Neutrophil (primary cell): Measurements from ENCODE around the gene PDRG1.

Experiments
- H3K27ac ChIP-seq: fragments of 200-600 bp; sonication (generic); 2 replicates; pipeline ENCODE4 v1.5.1; 2016; ENCODE audit warnings: mild to moderate bottlenecking, moderate library complexity
- H3K27me3 ChIP-seq: fragments of 200-600 bp; sonication (generic); 2 replicates; pipeline ENCODE4 v1.6.0; 2016; ENCODE audit warnings: mild to moderate bottlenecking
- H3K36me3 ChIP-seq: fragments of 200-600 bp; sonication (generic); 2 replicates; pipeline ENCODE4 v1.5.1; 2017
- H3K4me1 ChIP-seq, 2 experiments: fragments of 200-600 bp in 1 of 2; sonication (generic) in 1 of 2; 1 replicate in 1 of 2; 2 replicates in 1 of 2; pipeline versions ENCODE4 v1.5.1 to v1.6.1; 2013 to 2016; ENCODE audit warnings: low read depth in 1 of 2, low read length in 1 of 2, mild to moderate bottlenecking in 1 of 2, moderate library complexity in 1 of 2; ENCODE audit not compliant: control insufficient read depth in 1 of 2, insufficient read depth in 1 of 2
- H3K4me3 ChIP-seq, 2 experiments: fragments of 200-600 bp in 1 of 2; sonication (generic) in 1 of 2; 1 replicate in 1 of 2; 2 replicates in 1 of 2; pipeline ENCODE4 v1.5.1; 2013 to 2016; ENCODE audit warnings: low read depth in 1 of 2, low read length in 1 of 2, mild to moderate bottlenecking in 1 of 2, moderate library complexity in 1 of 2
- H3K9me3 ChIP-seq: fragments of 200-600 bp; sonication (generic); 2 replicates; pipeline ENCODE4 v1.5.1; 2016
- TF ChIP-seq, protein P1 (sequence below): fragments of 200-600 bp; sonication (generic); IDR thresholded peaks from 2 replicates; pipeline ENCODE4 v1.5.1; 2016; ENCODE audit warnings: antibody characterized with exemption

The PDRG1 gene

DNA sequence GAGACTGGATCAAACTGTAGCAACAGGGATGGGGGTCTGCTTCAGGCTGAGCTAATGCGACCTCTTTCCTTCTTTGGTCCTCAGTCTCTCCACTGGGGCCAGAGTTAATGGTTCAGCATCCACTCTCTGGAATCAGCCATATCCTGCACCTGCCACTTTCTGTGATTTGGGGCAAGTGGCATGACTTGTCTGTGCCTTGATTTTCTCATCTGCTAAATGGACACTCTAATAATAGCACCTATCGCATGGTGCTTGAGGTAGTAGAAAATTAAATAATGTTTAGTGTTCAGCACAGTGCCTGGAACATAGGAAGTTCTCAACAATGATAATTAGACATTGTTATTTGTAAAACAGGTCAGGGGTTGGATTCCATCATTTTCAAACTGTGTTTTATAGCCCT, 22.4 kb upstream of the PDRG1 start:
- Histone ChIP-seq H3K4me3 (no peak overlapping the region), H3K4me1 (no peaks in the 10 kb centered on the region), H3K36me3 (no peaks in the 10 kb centered on the region), H3K27me3 (peaks cover 50% of the 10 kb centered on the region), H3K9me3 (no peaks in the 10 kb centered on the region), H3K27ac (no peak overlapping the region)
- TF ChIP-seq, protein P1, sequence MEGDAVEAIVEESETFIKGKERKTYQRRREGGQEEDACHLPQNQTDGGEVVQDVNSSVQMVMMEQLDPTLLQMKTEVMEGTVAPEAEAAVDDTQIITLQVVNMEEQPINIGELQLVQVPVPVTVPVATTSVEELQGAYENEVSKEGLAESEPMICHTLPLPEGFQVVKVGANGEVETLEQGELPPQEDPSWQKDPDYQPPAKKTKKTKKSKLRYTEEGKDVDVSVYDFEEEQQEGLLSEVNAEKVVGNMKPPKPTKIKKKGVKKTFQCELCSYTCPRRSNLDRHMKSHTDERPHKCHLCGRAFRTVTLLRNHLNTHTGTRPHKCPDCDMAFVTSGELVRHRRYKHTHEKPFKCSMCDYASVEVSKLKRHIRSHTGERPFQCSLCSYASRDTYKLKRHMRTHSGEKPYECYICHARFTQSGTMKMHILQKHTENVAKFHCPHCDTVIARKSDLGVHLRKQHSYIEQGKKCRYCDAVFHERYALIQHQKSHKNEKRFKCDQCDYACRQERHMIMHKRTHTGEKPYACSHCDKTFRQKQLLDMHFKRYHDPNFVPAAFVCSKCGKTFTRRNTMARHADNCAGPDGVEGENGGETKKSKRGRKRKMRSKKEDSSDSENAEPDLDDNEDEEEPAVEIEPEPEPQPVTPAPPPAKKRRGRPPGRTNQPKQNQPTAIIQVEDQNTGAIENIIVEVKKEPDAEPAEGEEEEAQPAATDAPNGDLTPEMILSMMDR = no peak

DNA sequence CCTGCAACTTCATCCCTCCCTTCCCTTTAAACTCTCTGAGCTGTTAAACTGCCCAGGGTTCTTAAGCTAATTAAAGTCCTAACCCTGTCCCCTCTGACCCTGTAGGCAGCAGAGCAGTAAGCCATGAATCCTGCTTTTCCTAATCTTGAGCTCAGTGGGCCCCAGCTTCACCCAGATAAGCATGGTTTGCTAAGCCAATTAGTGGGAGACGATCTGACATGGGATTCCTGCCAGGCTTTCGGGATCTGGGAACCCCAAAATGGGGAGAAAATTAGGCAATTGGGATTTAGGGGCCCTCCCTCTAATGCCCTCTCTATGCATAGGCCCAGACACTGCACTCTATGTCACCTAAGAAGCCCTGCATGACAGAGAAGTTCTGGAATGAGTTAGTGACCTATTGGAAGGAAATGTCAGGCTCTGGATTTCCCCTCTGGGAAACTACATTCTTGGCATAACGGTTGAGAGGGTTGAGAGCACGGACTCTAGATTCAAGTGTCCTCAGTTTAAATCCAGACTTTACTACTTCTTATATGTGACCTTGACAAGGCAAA, 20.7 kb upstream of the PDRG1 start:
- TF ChIP-seq, protein P1 = no peak
- Histone ChIP-seq H3K27me3 (peaks cover 67% of the 10 kb centered on the region), H3K27ac (no peak overlapping the region), H3K9me3 (no peaks in the 10 kb centered on the region), H3K4me1 (peaks cover 4 to 6% of the 10 kb centered on the region in 2 experiments), H3K4me3 (no peak overlapping the region), H3K36me3 (no peaks in the 10 kb centered on the region)

DNA sequence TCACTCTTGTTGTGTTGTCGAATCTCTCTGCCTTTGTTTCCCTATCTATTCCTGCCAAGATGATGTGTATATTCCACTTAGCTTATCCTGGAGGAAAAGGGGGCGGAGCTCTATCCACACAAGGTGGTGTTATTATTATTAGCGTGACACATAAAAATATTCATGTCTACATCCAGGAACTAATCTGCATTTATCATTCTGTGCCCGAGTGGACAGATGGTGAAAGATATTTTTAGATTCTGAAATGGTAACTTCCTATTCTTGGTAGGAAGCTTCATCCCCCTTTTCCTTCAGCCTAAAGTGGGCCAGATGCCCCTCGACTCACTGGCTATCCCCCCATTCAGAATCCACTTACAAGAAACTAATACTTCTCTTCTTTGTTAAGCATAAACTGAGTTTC, 18.1 kb upstream of the PDRG1 start:
- Histone ChIP-seq H3K9me3 (no peaks in the 10 kb centered on the region), H3K4me3 (no peak overlapping the region), H3K27me3 (peaks cover 86% of the 10 kb centered on the region), H3K27ac (no peak overlapping the region), H3K36me3 (no peaks in the 10 kb centered on the region), H3K4me1 (peaks cover 4 to 6% of the 10 kb centered on the region in 2 experiments)
- TF ChIP-seq, protein P1 = no peak

DNA sequence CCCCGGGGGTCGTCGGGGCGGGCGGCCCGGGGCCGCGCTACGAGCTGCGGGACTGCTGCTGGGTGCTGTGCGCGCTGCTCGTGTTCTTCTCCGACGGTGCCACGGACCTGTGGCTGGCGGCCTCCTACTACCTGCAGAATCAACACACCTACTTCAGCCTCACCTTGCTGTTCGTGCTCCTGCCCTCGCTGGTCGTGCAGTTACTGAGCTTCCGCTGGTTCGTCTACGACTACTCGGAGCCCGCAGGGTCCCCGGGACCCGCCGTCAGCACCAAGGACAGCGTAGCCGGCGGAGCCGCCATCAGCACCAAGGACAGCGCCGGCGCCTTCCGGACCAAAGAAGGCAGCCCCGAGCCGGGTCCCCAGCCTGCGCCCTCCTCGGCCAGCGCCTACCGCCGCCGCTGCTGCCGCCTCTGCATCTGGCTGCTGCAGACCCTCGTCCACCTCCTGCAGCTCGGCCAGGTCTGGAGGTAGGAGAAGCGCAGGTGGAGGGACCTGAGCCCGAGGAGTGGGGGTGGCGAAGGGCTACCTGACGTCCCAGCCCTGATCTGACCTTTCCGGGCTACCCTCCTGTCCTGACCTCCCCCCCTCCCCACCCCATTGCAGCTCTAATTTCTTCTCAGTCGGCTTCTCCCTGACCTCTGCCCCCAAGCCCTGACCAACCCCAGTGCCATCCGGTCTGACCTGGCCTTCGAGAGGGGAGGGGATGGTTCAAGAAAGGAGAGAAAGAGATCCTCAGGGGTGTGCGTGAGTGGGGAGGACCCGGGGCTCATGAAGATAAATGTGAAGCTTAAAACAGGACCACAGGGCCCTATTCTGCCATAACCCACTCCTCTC, 16.7 kb upstream of the PDRG1 start:
- H3K27me3 ChIP-seq = peaks cover 97% of the 10 kb centered on the region
- H3K4me3 ChIP-seq = peak overlapping the region; percentile 44 to 58
- H3K36me3 ChIP-seq = no peaks in the 10 kb centered on the region
- peaks cover 4 to 6% of the 10 kb centered on the region in 2 experiments for H3K4me1 ChIP-seq
- no peaks in the 10 kb centered on the region for H3K9me3 ChIP-seq
- TF ChIP-seq, protein P1 = no peak
- no peak overlapping the region for H3K27ac ChIP-seq

DNA sequence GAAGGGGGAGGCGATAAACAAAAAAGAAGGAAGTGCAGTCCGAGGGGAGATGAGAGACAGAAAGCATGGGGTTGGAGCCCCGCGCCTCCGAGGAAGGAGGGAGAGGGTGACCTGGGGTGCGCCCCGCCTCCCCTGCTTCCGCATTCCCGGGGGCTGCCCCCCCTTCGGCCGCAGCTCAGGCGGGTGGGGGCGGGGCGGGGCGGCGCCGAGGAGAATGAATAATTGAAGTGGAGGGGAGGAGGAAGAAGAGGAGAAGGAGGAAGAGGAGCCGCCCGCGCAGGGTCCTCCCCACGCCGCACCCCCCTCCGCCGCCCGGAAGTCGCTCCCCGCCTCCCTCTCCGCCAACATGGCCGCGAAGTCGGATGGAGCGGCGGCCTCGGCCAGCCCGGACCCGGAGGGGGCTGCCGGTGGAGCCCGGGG, 16.0 kb upstream of the PDRG1 start, which contains the start of gene XKR7:
XKR7 (plus strand) TSS at position 322 of the 420 bp plus-strand sequence; CDS start at position 347, 25 bp downstream.
- Histone ChIP-seq H3K4me3 (peak within 1 kb of the TSS; percentile 44 to 58), H3K4me1 (peaks cover 4 to 6% of the 10 kb centered on the region in 2 experiments), H3K9me3 (no peaks in the 10 kb centered on the region), H3K27me3 (peaks cover 100% of the 10 kb centered on the region), H3K36me3 (no peaks in the 10 kb centered on the region), H3K27ac (no peak within 1 kb of the TSS)
- TF ChIP-seq, protein P1 = no peak
